ENCODE data around the gene TMCO4. TPM values are rescaled to one million over a fixed set of nuclear protein-coding genes. Genes with fewer than 3 reads are reported as not detected.

Gene TMCO4
- total RNA-seq, 1 experiment from 2014 or later, result 15.1 TPM

GRCh38 chr1:19824036-19824435 lies 24.3 kb upstream of the TMCO4 start:
- H3K4me3 Mint-ChIP-seq (ENCODE audit: unreplicated experiment), result no peak overlapping the region
- H3K9me3 ChIP-seq, result no peaks in the 10 kb centered on the region
- no peaks in the 10 kb centered on the region for H3K27me3 ChIP-seq (replicated peaks; ENCODE audit: control insufficient read depth, insufficient read depth, low read length)
- no peaks in the 10 kb centered on the region for H3K36me3 Mint-ChIP-seq (ENCODE audit: insufficient read depth, unreplicated experiment)
- intact Hi-C loops (cut with micrococcal nuclease; ENCODE audit: unreplicated experiment), result no loop called here
- no peaks in the 10 kb centered on the region for H3K27me3 Mint-ChIP-seq (ENCODE audit: insufficient read depth, unreplicated experiment)
- ChIA-PET CTCF (no interaction called here), POLR2A (no interaction called here)
- H3K4me1 ChIP-seq, result no peaks in the 10 kb centered on the region
- no peak overlapping the region for H3K27ac Mint-ChIP-seq (ENCODE audit: unreplicated experiment)
- TF ChIP-seq, protein P1, sequence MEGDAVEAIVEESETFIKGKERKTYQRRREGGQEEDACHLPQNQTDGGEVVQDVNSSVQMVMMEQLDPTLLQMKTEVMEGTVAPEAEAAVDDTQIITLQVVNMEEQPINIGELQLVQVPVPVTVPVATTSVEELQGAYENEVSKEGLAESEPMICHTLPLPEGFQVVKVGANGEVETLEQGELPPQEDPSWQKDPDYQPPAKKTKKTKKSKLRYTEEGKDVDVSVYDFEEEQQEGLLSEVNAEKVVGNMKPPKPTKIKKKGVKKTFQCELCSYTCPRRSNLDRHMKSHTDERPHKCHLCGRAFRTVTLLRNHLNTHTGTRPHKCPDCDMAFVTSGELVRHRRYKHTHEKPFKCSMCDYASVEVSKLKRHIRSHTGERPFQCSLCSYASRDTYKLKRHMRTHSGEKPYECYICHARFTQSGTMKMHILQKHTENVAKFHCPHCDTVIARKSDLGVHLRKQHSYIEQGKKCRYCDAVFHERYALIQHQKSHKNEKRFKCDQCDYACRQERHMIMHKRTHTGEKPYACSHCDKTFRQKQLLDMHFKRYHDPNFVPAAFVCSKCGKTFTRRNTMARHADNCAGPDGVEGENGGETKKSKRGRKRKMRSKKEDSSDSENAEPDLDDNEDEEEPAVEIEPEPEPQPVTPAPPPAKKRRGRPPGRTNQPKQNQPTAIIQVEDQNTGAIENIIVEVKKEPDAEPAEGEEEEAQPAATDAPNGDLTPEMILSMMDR (IDR thresholded peaks at IDR 0.05; ENCODE audit: insufficient read depth in 1 of 2, low read depth in 1 of 2, low read length in 1 of 2, severe bottlenecking in 1 of 2, unreplicated experiment in 1 of 2), result no peak
- no peaks in the 10 kb centered on the region for H3K9me3 Mint-ChIP-seq (ENCODE audit: unreplicated experiment)
- no TSS peak for BruUV-seq (replicated peaks)
- DNase-seq, result no peak
- H3K4me1 Mint-ChIP-seq (ENCODE audit: low read depth, unreplicated experiment), result peaks cover 11% of the 10 kb centered on the region
- H3K4me3 ChIP-seq (ENCODE audit: low read depth, low read length), result no peak overlapping the region
- H3K36me3 ChIP-seq (ENCODE audit: control insufficient read depth, insufficient read depth, low read length), result no peaks in the 10 kb centered on the region

- Histone ChIP-seq H3K4me1 (peaks cover 14% of the 10 kb centered on the region), H3K9me3 (no peaks in the 10 kb centered on the region), H3K36me3 (ENCODE audit: control insufficient read depth, insufficient read depth, low read length) (no peaks in the 10 kb centered on the region), H3K27me3 (replicated peaks; ENCODE audit: control insufficient read depth, insufficient read depth, low read length) (no peaks in the 10 kb centered on the region), H3K4me3 (ENCODE audit: low read depth, low read length) (no peak overlapping the region)
- intact Hi-C loops (cut with micrococcal nuclease; ENCODE audit: unreplicated experiment), result loop anchor here (10.0 kb wide), 1 partner anchor 45 kb away; no protein-coding TSS in a partner anchor
- TF ChIP-seq, protein P1 (IDR thresholded peaks at IDR 0.05; ENCODE audit: insufficient read depth in 1 of 2, low read depth in 1 of 2, low read length in 1 of 2, severe bottlenecking in 1 of 2, unreplicated experiment in 1 of 2), result no peak
- DNase-seq, result no peak
- H3K4me3 Mint-ChIP-seq (ENCODE audit: unreplicated experiment), result no peak overlapping the region
- no TSS peak for BruUV-seq (replicated peaks)
- no peak overlapping the region for H3K27ac Mint-ChIP-seq (ENCODE audit: unreplicated experiment)
- H3K36me3 Mint-ChIP-seq (ENCODE audit: insufficient read depth, unreplicated experiment), result no peaks in the 10 kb centered on the region
- no peaks in the 10 kb centered on the region for H3K27me3 Mint-ChIP-seq (ENCODE audit: insufficient read depth, unreplicated experiment)
- POLR2A ChIA-PET, result no interaction called here
- CTCF ChIA-PET, result no interaction called here
- no peaks in the 10 kb centered on the region for H3K9me3 Mint-ChIP-seq (ENCODE audit: unreplicated experiment)
- peaks cover 13% of the 10 kb centered on the region for H3K4me1 Mint-ChIP-seq (ENCODE audit: low read depth, unreplicated experiment)
These were observed 20.0 kb upstream of the TMCO4 start for GRCh38 chr1:19819701-19820100.

- DNase-seq, result no peak
- Mint-ChIP-seq H3K9me3 (ENCODE audit: unreplicated experiment) (no peaks in the 10 kb centered on the region), H3K27ac (ENCODE audit: unreplicated experiment) (no peak overlapping the region), H3K36me3 (ENCODE audit: insufficient read depth, unreplicated experiment) (no peaks in the 10 kb centered on the region), H3K4me3 (ENCODE audit: unreplicated experiment) (no peak overlapping the region), H3K27me3 (ENCODE audit: insufficient read depth, unreplicated experiment) (no peaks in the 10 kb centered on the region), H3K4me1 (ENCODE audit: low read depth, unreplicated experiment) (peaks cover 13% of the 10 kb centered on the region)
- Histone ChIP-seq H3K9me3 (no peaks in the 10 kb centered on the region), H3K4me1 (peaks cover 17% of the 10 kb centered on the region), H3K4me3 (ENCODE audit: low read depth, low read length) (no peak overlapping the region), H3K36me3 (ENCODE audit: control insufficient read depth, insufficient read depth, low read length) (no peaks in the 10 kb centered on the region), H3K27me3 (replicated peaks; ENCODE audit: control insufficient read depth, insufficient read depth, low read length) (no peaks in the 10 kb centered on the region)
- TF ChIP-seq, protein P1 (IDR thresholded peaks at IDR 0.05; ENCODE audit: insufficient read depth in 1 of 2, low read depth in 1 of 2, low read length in 1 of 2, severe bottlenecking in 1 of 2, unreplicated experiment in 1 of 2), result no peak
- intact Hi-C loops (cut with micrococcal nuclease; ENCODE audit: unreplicated experiment), result loop anchor here (10.0 kb wide), 1 partner anchor 46 kb away; no protein-coding TSS in a partner anchor
- ChIA-PET POLR2A (no interaction called here), CTCF (no interaction called here)
- no TSS peak for BruUV-seq (replicated peaks)
These were observed 18.6 kb upstream of the TMCO4 start for GRCh38 chr1:19818324-19818723.
